Calu3 (cell line): Measurements from ENCODE around the gene ORAI3. TPM values are rescaled to one million over a fixed set of nuclear protein-coding genes. Genes with fewer than 3 reads are reported as not detected.

ENCODE experiments used
- BruUV-seq: library from RNA; stranded (reverse); fragments of 400-500 nt; replicated peaks from 2 replicates; lab custom pipeline; 2021; lab: Mats Ljungman, UMichigan
- CTCF ChIA-PET: fragments of 300-600 bp; sonication (Branson Sonifier 250); formaldehyde crosslinking; loops from one replicate; lab custom pipeline; 2022; ENCODE audit warnings: antibody characterized with exemption; lab: Charles Lee
- DNase-seq: peaks from one replicate; pipeline ENCODE4 v3.0.0; 2022
- H3K27ac Mint-ChIP-seq: one replicate; pipeline ENCODE4 v1.8.0; 2022; ENCODE audit warnings: mixed read lengths; ENCODE audit not compliant: unreplicated experiment
- H3K27me3 Mint-ChIP-seq: one replicate; pipeline ENCODE4 v1.8.0; 2022; ENCODE audit warnings: mixed read lengths; ENCODE audit not compliant: unreplicated experiment
- H3K36me3 Mint-ChIP-seq: one replicate; pipeline ENCODE4 v1.8.0; 2022; ENCODE audit warnings: mild to moderate bottlenecking, moderate library complexity, mixed read lengths; ENCODE audit not compliant: insufficient read depth, unreplicated experiment
- H3K4me1 Mint-ChIP-seq: one replicate; pipeline ENCODE4 v1.8.0; 2022; ENCODE audit warnings: mild to moderate bottlenecking, low read depth, mixed read lengths; ENCODE audit not compliant: unreplicated experiment
- H3K4me3 Mint-ChIP-seq: one replicate; pipeline ENCODE4 v1.8.0; 2022; ENCODE audit warnings: mild to moderate bottlenecking, low read depth, moderate library complexity, mixed read lengths; ENCODE audit not compliant: unreplicated experiment
- H3K9me3 Mint-ChIP-seq: one replicate; pipeline ENCODE4 v1.8.0; 2022; ENCODE audit warnings: low read depth, mixed read lengths; ENCODE audit not compliant: unreplicated experiment
- CTCF ChIP-seq: fragments of 200-600 bp; IDR thresholded peaks from one replicate; pipeline ENCODE4 v1.8.0; 2022; ENCODE audit warnings: antibody characterized with exemption; ENCODE audit not compliant: unreplicated experiment
- intact Hi-C: fragments of 100-400 bp; cut with micrococcal nuclease; formaldehyde crosslinking; loops from one replicate; pipeline ENCODE4 v1.10.0; 2022; ENCODE audit not compliant: unreplicated experiment
- total RNA-seq: library from RNA; stranded (reverse); gene quantifications from 2 replicates; pipeline ENCODE4 v1.2.3, GENCODE V29; 2022

ORAI3 gene
- total RNA-seq, 1 experiment from 2014 or later: 14.7 TPM

GRCh38 chr16:30964574-30965226, 15.8 kb downstream of the ORAI3 start:
- no peak for TF ChIP-seq CTCF
- BruUV-seq: no TSS peak
- no peak for DNase-seq
- no peak overlapping the region for H3K27ac Mint-ChIP-seq
- no peak overlapping the region for H3K4me3 Mint-ChIP-seq
- CTCF ChIA-PET: no interaction called here
- intact Hi-C loops: no loop called here
- H3K4me1 Mint-ChIP-seq: peaks cover 7% of the 10 kb centered on the region
- H3K27me3 Mint-ChIP-seq: no peaks in the 10 kb centered on the region
- H3K36me3 Mint-ChIP-seq: peaks cover 72% of the 10 kb centered on the region
- no peaks in the 10 kb centered on the region for H3K9me3 Mint-ChIP-seq

- no peak overlapping the region for H3K4me3 Mint-ChIP-seq
- CTCF ChIA-PET: no interaction called here
- H3K36me3 Mint-ChIP-seq: peaks cover 72% of the 10 kb centered on the region
Measured at GRCh38 chr16:30965436-30965835, 16.6 kb downstream of the ORAI3 start.

GRCh38 chr16:30966033-30966619, 17.3 kb downstream of the ORAI3 start:
- H3K9me3 Mint-ChIP-seq: no peaks in the 10 kb centered on the region
- BruUV-seq: no TSS peak
- intact Hi-C loops: no loop called here
- no peaks in the 10 kb centered on the region for H3K4me1 Mint-ChIP-seq
- peaks cover 71% of the 10 kb centered on the region for H3K36me3 Mint-ChIP-seq
- no peak overlapping the region for H3K4me3 Mint-ChIP-seq
- no peak for DNase-seq
- no peak for TF ChIP-seq CTCF
- H3K27me3 Mint-ChIP-seq: no peaks in the 10 kb centered on the region
- CTCF ChIA-PET: no interaction called here
- no peak overlapping the region for H3K27ac Mint-ChIP-seq

More at GRCh38 chr16:30965436-30965835, 16.6 kb downstream of the ORAI3 start:
- BruUV-seq: no TSS peak
- Mint-ChIP-seq H3K27me3 (no peaks in the 10 kb centered on the region), H3K4me1 (no peaks in the 10 kb centered on the region), H3K27ac (no peak overlapping the region), H3K9me3 (no peaks in the 10 kb centered on the region)
- intact Hi-C loops: no loop called here
- TF ChIP-seq CTCF: no peak
- no peak for DNase-seq

GRCh38 chr16:30967795-30968194, 18.9 kb downstream of the ORAI3 start:
- Mint-ChIP-seq H3K9me3 (no peaks in the 10 kb centered on the region), H3K4me1 (no peaks in the 10 kb centered on the region), H3K4me3 (no peak overlapping the region), H3K36me3 (peaks cover 74% of the 10 kb centered on the region), H3K27ac (peak overlapping the region; percentile 17), H3K27me3 (no peaks in the 10 kb centered on the region)
- CTCF ChIA-PET: no interaction called here
- TF ChIP-seq CTCF: no peak
- no TSS peak for BruUV-seq
- intact Hi-C loops: no loop called here
- no peak for DNase-seq
